Choroid plexus epithelial cell (primary cell): ENCODE data around the gene BRD7.
"Not testable (repeated sequence)": the region's sequence is repeated elsewhere in the genome, so short reads cannot be mapped to it uniquely, and the experiment has no call there.

Source experiments
- DNase-seq: peaks from one replicate; pipeline ENCODE4 v3.0.0-alpha.2; 2010; ENCODE audit warnings: low read depth
- H3K4me3 ChIP-seq: 2 replicates; pipeline ENCODE4 v1.5.1; 2011; ENCODE audit warnings: low read depth, mild to moderate bottlenecking, control low read depth, low read length, moderate library complexity
- TF ChIP-seq, protein P1 (sequence below): conservative IDR thresholded peaks from 2 replicates; pipeline ENCODE4 v1.5.1; 2011; ENCODE audit warnings: low read depth, mild to moderate bottlenecking, control low read depth, inconsistent platforms, low read length, moderate library complexity

The BRD7 gene

DNA sequence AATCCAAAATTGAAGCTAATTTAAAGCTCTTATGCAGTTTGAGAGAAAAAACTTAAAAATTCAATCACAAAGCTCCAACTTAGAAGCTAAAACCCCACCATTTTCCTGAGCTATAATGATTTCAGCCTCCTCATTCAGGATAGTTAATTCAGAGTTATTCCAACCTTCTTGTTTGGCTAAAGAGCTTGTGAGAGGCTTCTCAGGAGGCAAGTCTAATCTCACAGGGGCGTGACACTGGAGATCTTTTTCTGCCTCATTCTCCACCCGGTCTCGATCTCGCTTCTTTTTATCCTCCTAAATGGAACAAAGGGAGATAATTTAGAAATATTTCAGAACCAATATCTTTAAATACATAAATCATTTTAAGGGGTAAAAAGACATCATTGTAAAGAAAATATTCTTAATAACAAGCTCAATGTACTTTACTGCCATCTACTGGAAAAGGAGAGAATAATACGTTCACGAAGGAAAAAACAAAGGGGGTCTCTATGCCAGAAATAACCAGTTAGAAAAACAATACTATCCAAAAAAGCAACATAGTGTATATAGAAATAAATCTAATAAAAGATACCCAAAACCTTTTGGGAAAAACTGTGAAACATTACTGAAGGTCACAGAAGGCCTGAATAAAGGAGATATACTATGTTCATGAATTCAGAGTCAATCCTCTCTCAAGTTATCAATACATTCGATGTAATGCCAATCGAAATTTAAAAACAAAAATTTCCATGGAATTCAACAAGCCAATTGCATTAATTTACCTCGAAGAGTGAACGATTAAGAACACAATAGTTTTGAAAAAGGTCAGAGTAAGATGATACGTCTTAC is 13.9 kb downstream of the BRD7 start:
- TF ChIP-seq, protein P1, sequence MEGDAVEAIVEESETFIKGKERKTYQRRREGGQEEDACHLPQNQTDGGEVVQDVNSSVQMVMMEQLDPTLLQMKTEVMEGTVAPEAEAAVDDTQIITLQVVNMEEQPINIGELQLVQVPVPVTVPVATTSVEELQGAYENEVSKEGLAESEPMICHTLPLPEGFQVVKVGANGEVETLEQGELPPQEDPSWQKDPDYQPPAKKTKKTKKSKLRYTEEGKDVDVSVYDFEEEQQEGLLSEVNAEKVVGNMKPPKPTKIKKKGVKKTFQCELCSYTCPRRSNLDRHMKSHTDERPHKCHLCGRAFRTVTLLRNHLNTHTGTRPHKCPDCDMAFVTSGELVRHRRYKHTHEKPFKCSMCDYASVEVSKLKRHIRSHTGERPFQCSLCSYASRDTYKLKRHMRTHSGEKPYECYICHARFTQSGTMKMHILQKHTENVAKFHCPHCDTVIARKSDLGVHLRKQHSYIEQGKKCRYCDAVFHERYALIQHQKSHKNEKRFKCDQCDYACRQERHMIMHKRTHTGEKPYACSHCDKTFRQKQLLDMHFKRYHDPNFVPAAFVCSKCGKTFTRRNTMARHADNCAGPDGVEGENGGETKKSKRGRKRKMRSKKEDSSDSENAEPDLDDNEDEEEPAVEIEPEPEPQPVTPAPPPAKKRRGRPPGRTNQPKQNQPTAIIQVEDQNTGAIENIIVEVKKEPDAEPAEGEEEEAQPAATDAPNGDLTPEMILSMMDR, result peak; percentile 58
- H3K4me3 ChIP-seq, result no peak overlapping the region
- peak; percentile 33 for DNase-seq

DNA sequence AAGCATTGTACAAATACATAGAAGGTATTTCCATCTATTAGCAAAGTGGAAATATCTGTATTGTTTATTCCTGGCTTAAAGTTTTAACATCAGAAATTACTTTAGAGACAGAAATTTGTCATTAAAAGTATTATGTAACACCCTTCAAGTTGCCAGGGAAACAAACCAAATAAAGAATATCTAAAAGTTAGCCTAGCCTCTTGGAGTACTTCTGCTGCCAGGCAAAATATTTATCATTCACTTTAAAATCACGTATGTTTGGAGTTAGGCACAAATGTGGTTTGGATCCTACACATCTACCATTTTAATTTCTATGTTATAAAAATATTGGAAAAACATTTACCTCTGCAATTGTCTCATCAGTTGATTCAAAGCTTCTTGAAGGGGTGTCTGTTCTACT is 14.7 kb downstream of the BRD7 start:
- TF ChIP-seq, protein P1, result no peak

GRCh38 chr16:50351952-50352351 is 16.8 kb downstream of the BRD7 start:
- no peak for DNase-seq
- no peak overlapping the region for H3K4me3 ChIP-seq
- TF ChIP-seq, protein P1, result no peak

More for the DNA sequence above, 14.7 kb downstream of the BRD7 start:
- DNase-seq, result no peak
- H3K4me3 ChIP-seq, result no peak overlapping the region

- TF ChIP-seq, protein P1, result no peak
- H3K4me3 ChIP-seq, result no peak overlapping the region
- no peak for DNase-seq
Observed at GRCh38 chr16:50351116-50351515, 17.7 kb downstream of the BRD7 start.

- not testable (repeated sequence) for DNase-seq, H3K4me3 ChIP-seq
Observed at GRCh38 chr16:50345210-50345609, 23.6 kb downstream of the BRD7 start.

DNA sequence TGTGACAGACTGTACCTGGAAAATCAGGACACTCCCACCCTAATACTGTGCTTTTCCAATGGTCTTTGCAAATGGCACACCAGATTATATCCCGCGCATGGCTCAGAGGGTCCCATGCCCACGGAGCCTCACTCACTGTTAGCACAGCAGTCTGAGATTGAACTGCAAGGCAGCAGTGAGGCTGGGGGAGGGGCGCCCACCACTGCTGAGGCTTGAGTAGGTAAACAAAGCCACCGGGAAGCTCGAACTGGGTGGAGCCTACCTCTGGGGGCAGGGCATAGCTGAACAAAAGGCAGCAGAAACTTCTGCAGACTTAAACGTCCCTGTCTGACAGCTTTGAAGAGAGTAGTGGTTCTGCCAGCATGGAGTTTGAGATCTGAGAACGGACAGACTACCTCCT is 25.2 kb downstream of the BRD7 start:
- not testable (repeated sequence) for H3K4me3 ChIP-seq, DNase-seq

GRCh38 chr16:50340578-50340977 is 28.2 kb downstream of the BRD7 start:
- no peak overlapping the region for H3K4me3 ChIP-seq
- peak; percentile 55 for DNase-seq
- TF ChIP-seq, protein P1, result no peak
